ENCODE results near the gene ST14.
"Not testable (repeated sequence)": the region's sequence is repeated elsewhere in the genome, so short reads cannot be mapped to it uniquely, and the experiment has no call there.

Gene ST14

DNA sequence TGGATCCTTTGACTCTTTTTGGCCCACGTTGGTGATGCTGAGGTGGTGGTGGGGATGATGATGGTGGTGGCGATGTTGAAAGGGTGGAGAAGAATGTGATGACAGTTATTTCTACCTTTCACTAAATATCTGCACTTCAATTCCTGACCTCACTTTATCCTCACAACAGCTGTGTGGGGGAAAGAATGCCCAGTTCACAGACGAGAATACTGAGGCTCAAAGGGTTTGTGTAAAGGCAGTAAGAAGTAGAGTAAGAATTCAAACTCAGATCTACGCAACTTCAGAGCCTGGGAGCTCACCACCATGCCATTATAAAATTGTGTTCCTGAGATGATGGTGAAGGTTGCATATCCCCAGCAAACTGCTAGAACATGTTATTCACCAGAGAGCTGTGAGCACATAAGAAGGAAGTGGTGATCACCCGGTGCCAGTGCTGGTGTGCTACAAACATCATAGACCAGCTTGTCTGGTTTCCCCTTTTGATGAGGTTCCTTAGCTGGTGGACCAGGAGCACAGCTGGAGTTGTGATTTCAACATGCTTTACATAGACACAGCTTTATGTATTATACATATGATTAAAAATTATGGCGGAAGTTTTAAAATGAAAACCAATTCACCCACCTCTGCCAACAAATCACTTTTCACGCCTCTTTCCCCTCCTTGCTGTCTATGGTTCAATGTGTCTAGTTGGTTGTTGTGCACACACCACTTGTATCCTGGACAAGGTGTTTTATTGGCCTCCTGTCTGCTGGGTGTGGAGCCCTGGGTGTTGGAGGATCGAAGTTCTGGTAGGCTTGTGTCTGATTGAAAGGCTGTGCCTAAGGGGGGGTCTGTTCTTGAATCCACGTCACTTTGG is 6.2 kb downstream of the ST14 start:
- no peak for FAIRE-seq

GRCh38 chr11:130166457-130166784 is 6.8 kb downstream of the ST14 start:
- no peak for FAIRE-seq

GRCh38 chr11:130167146-130167545 is 7.6 kb downstream of the ST14 start:
- FAIRE-seq, result no peak

DNA sequence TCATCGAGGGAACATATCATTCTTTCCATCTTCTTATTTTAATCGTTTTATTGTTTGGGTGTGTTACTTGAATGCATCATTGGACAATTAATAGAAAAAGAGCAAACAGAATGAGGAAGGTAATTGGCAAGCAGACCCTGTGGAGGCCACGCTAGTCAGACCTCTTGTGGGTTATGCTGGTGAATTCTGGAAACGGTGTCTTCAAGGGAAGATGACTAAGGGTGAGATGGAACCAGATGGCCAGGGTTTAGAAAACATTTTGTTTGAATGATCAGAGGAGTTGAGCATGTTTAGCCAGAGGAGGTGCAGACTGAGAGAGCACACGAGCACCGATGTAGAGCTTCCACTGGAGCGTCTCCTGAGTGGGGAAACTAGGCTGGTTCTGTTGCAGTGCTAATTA is 8.5 kb downstream of the ST14 start:
- no peak for FAIRE-seq

DNA sequence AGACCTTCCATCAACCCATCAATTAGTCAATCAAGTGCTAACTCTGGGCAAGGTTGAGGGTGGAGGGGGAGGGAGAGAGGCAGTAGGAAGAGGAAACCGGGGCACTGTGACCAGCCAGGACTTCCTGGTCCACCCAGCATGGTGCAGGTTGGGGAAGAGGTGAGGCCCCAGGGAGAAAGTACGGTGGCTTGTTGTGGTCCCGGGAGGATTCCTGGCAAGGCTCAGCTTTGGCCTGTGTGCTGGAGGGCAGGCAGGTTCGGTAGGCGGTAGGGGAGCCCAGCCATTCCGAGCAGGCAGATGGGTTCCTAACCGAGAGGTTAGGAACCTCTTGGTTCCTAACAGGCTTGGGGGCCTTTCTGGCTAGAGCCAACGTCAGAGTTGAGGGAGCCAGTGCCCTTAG is 10.8 kb downstream of the ST14 start:
- no peak for FAIRE-seq

GRCh38 chr11:130171534-130171933 is 12.0 kb downstream of the ST14 start:
- no peak for FAIRE-seq

DNA sequence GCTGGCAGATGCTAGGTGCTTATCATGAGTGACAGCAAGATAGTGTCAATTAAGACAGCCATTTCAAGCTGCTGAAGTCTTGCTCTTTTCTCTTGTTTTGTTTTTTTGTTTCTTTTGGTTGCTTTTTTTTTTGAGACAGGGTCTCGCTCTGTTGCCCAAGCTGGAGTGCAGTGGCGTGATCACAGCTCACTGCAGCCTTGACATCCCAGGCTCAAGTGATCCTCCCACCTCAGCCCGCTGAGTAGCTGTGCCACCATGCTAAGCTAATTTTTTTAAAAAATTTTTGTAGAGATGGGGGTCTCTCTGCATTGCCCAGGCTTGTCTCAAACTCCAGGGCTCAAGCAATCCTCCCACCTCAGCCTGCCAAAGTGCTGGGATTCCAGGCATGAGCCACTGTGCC is 12.4 kb downstream of the ST14 start:
- FAIRE-seq, result not testable (repeated sequence)

- no peak for FAIRE-seq
These were observed 15.1 kb downstream of the ST14 start for GRCh38 chr11:130174642-130175041.

DNA sequence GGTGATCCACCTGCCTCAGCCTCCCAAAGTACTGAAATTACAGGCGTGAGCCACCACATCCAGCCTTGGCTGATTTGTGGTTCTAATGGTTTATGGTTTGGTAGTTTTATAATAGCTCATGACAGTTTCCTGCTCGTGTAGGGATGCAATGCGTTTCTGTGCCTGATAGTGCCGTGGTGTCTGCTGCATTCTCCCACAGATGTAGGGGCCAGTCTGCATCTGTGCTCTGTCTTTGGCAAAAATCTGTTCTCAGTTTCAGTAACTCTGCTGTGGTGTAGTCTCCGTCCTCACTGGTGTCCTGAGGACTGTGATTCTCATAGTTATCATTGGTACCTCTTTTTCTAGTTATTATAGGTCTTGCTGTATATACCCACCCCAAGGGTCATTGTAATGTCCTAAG is 16.3 kb downstream of the ST14 start:
- FAIRE-seq, result no peak

DNA sequence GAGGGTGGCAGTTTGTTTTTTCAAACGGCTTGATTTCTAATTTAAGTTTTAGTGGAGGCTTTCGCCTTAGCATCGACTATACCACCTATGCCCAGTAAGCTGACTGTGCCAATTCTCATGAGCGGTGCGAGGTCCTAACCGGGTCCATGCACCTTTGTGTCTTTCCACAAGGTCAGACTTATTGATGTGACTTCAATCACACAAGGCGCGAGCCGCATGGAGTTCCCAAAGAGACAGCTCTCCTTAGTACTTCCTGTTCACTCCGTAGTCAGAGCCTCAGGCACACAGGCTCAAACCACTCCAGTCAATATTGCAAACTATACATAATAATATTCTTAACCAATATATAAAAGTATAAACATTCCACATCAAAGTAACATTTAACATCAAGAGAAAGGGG is 18.2 kb downstream of the ST14 start:
- no peak for FAIRE-seq

- FAIRE-seq, result no peak
These were observed 19.1 kb downstream of the ST14 start for GRCh38 chr11:130178441-130179339.

GRCh38 chr11:130179396-130180306 is 20.1 kb downstream of the ST14 start:
- FAIRE-seq, result no peak

GRCh38 chr11:130180491-130180890 is 20.9 kb downstream of the ST14 start:
- FAIRE-seq, result no peak

DNA sequence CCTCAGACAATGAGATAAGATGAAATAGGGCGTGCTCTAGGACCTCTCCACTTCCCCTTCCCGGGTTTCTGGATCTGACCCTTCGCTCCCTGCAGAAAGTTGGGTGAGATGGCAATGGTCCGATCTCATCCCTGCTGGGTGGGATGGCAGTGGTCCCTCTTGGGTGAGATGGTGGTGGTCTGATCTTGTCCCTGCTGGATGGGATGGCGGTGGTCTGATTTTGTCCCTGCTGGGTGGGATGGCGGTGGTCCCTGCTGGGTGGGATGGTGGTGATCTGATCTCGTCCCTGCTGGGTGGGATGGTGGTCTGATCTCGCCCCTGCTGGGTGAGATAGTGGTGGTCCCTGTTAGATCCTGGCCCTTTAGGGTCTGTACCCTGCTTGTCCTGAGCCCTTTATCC is 21.3 kb downstream of the ST14 start:
- FAIRE-seq, result no peak

- no peak for FAIRE-seq
These were observed 22.0 kb downstream of the ST14 start for GRCh38 chr11:130181295-130182272.

GRCh38 chr11:130183878-130184610 is 24.5 kb downstream of the ST14 start:
- no peak for FAIRE-seq

GRCh38 chr11:130187096-130187495 is 27.5 kb downstream of the ST14 start:
- no peak for FAIRE-seq

DNA sequence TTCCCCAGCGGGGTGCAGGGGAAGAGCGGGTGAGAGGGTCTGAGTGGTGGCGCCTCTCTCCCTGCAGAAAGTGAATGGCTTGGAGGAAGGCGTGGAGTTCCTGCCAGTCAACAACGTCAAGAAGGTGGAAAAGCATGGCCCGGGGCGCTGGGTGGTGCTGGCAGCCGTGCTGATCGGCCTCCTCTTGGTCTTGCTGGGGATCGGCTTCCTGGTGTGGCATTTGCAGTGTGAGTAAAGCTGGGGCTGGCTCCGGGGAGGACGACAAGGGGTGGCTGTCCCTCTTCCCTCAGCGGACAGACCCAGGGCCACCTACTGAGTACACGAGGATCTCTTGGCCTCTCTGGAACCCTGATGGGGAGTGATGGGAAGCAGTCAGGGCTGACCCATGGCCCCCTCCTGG is 28.5 kb downstream of the ST14 start:
- FAIRE-seq, result no peak

DNA sequence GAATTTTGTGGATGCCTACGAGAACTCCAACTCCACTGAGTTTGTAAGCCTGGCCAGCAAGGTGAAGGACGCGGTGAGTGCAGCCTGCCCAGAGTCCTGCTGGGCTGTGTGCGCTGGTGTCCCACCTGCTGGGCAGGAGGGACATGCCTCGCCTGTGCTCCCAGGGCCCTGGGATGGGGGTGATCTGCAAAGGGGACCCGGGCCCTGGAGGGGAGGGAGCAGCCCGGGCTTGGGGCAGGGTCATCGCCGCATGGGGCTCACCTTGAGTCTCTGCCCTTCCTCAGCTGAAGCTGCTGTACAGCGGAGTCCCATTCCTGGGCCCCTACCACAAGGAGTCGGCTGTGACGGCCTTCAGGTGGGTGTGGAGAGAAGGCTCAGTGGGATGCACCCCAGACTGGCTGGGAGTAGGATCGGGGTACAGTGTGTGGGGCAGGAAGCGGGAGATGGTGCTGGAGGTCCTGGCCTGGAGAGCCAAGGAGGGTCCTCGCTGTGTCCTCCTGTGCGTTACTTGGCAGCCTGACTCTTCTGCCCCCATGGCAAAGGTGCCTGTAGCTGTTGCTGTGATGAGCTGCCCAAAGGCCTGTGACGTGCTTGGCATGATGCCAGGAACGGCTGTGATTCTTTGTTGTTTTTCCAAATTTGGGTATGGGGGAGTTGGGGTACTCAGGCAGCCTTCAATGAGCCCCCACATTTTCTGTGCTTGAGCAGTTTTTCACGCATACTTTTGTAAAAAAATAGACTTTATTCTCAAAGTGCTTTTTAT is 29.2 kb downstream of the ST14 start:
- no peak for FAIRE-seq

DNA sequence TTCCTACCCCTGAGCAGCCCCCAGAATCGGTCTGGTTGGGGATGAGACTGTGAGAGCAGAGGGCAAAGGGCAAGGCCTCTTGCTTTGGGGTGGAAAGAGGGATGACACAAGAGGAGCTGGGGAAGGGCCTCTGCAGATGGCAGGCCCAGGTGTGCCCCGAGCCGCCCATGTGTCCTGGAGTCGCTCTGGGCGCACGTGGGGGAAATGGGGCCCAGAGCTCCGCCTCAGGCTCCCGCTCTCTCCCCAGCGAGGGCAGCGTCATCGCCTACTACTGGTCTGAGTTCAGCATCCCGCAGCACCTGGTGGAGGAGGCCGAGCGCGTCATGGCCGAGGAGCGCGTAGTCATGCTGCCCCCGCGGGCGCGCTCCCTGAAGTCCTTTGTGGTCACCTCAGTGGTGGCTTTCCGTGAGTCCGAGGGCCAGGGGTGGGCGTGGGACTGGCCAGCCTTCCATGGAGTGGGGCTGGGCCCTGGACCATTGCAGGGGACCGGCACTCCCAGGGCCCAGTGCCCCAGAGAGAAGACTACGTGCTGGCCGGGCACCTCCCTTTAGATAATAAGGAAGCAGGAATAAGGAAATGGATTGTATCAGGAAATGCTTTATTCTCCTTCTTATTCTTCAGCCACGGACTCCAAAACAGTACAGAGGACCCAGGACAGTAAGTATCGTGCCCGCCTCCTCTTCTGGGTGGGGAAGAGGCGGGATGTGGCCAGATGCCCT is 30.1 kb downstream of the ST14 start:
- FAIRE-seq, result no peak
